Stimulated activated naive CD4-positive, alpha-beta T cell (primary cell): Measurements from ENCODE around the gene CFAP99.

Experiments used
- DNase-seq, 6 experiments: peaks; one replicate each; lab custom pipeline; 2025; lab: John Stamatoyannopoulos, UW

CFAP99 gene

GRCh38 chr4:2503809-2504208 lies 85.1 kb downstream of the CFAP99 start:
- DNase-seq: no peak

- no peak for DNase-seq
Observed at GRCh38 chr4:2507259-2507658, 88.5 kb downstream of the CFAP99 start.

- DNase-seq: no peak
Observed at GRCh38 chr4:2507855-2508254, 89.1 kb downstream of the CFAP99 start.

GRCh38 chr4:2510351-2511259 lies 91.8 kb downstream of the CFAP99 start:
- DNase-seq: no peak

GRCh38 chr4:2511645-2512131 lies 92.9 kb downstream of the CFAP99 start:
- DNase-seq: no peak
